ENCODE data around the gene MT1B.

DNA sequence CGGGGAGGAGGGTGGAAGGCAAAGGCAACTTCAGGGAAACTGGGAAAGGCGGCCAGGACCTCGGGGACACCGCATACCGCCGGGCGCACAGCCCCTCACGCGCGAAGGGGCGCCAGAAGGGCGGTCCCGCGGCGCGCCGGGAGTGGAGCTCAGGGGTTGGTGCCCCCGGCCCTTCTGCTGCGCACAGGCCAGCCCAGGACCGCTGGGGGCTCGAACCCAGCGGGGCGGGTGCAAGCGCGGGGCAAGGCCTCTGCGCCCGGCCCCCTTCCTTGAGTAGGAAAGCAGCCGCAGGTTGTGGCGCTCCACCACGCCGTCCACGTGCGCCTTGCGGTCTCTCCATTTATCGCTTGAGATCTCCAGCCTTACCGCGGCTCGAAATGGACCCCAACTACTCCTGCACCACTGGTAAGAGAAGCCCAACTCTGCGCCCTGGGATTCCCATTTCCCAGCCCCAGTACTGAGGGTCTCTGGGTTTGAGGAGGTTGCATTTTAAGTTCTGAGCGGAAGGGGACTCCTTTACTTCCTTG lies 16.2 kb upstream of the MT1B start:
- TF ChIP-seq, protein P1, sequence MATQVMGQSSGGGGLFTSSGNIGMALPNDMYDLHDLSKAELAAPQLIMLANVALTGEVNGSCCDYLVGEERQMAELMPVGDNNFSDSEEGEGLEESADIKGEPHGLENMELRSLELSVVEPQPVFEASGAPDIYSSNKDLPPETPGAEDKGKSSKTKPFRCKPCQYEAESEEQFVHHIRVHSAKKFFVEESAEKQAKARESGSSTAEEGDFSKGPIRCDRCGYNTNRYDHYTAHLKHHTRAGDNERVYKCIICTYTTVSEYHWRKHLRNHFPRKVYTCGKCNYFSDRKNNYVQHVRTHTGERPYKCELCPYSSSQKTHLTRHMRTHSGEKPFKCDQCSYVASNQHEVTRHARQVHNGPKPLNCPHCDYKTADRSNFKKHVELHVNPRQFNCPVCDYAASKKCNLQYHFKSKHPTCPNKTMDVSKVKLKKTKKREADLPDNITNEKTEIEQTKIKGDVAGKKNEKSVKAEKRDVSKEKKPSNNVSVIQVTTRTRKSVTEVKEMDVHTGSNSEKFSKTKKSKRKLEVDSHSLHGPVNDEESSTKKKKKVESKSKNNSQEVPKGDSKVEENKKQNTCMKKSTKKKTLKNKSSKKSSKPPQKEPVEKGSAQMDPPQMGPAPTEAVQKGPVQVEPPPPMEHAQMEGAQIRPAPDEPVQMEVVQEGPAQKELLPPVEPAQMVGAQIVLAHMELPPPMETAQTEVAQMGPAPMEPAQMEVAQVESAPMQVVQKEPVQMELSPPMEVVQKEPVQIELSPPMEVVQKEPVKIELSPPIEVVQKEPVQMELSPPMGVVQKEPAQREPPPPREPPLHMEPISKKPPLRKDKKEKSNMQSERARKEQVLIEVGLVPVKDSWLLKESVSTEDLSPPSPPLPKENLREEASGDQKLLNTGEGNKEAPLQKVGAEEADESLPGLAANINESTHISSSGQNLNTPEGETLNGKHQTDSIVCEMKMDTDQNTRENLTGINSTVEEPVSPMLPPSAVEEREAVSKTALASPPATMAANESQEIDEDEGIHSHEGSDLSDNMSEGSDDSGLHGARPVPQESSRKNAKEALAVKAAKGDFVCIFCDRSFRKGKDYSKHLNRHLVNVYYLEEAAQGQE (IDR thresholded peaks at IDR 0.05; ENCODE audit: insufficient read depth in 1 of 2, low read depth in 2 of 2, low read length in 2 of 2), result no peak
- TF ChIP-seq TAF1 (IDR thresholded peaks at IDR 0.05; ENCODE audit: borderline replicate concordance, insufficient read depth, low read length), result no peak
- TF ChIP-seq POLR2AphosphoS5 (IDR thresholded peaks at IDR 0.05; ENCODE audit: low read depth, low read length), result no peak
- TF ChIP-seq SIN3A (IDR thresholded peaks at IDR 0.05; ENCODE audit: borderline replicate concordance, insufficient read depth, low read length), result no peak
- TF ChIP-seq FOXP2 (optimal IDR thresholded peaks at IDR 0.05; ENCODE audit: borderline replicate concordance, extremely low read depth, extremely low read length, insufficient read depth), result no peak
